GM23338 (cell line): ENCODE measurements around the gene PXMP4. TPM values are rescaled to one million over a fixed set of nuclear protein-coding genes. Genes with fewer than 3 reads are reported as not detected.

Source experiments
- ATAC-seq: fragments of 200-7000 bp; cut with Tn5 transposase; 3 replicates; pipeline ENCODE4 v1.9.1; 2020
- DNase-seq: peaks from one replicate; pipeline ENCODE4 v3.0.0-alpha.2; 2015; ENCODE audit warnings: low spot score
- H2AFZ ChIP-seq: fragments of 200-600 bp; sonication (generic); 2 replicates; pipeline ENCODE4 v1.8.0; 2016; ENCODE audit warnings: antibody characterized with exemption, mild to moderate bottlenecking, moderate library complexity
- H3F3A ChIP-seq: fragments of 200-600 bp; sonication (generic); replicated peaks from 2 replicates; pipeline ENCODE4 v1.8.0; 2017; ENCODE audit warnings: antibody characterized with exemption, mixed run types, low read depth
- H3K27ac ChIP-seq: fragments of 200-600 bp; sonication (generic); 2 replicates; pipeline ENCODE4 v1.6.1; 2016; ENCODE audit warnings: low read depth
- H3K27me3 ChIP-seq: fragments of 200-600 bp; sonication (generic); 2 replicates; pipeline ENCODE4 v1.8.0; 2016; ENCODE audit warnings: mild to moderate bottlenecking, mixed run types, moderate library complexity; ENCODE audit not compliant: insufficient read depth
- H3K36me3 ChIP-seq: fragments of 200-600 bp; sonication (generic); 2 replicates; pipeline ENCODE4 v1.8.0; 2016; ENCODE audit warnings: mild to moderate bottlenecking; ENCODE audit not compliant: insufficient read depth
- H3K4me1 ChIP-seq: fragments of 200-600 bp; sonication (generic); 2 replicates; pipeline ENCODE4 v1.8.0; 2016; ENCODE audit warnings: mild to moderate bottlenecking, moderate library complexity; ENCODE audit not compliant: insufficient read depth
- H3K4me2 ChIP-seq: fragments of 200-600 bp; sonication (generic); 2 replicates; pipeline ENCODE4 v1.7.1; 2017; ENCODE audit warnings: mixed run types
- H3K4me3 ChIP-seq: fragments of 200-600 bp; sonication (generic); 2 replicates; pipeline ENCODE4 v1.6.1; 2016; ENCODE audit warnings: mixed run types
- H3K79me2 ChIP-seq: fragments of 200-600 bp; sonication (generic); replicated peaks from 2 replicates; pipeline ENCODE4 v1.8.0; 2017; ENCODE audit warnings: mild to moderate bottlenecking; ENCODE audit not compliant: insufficient read depth
- H3K9me2 ChIP-seq: fragments of 200-600 bp; sonication (generic); 2 replicates; pipeline ENCODE4 v1.8.0; 2017; ENCODE audit not compliant: insufficient read depth
- H4K20me1 ChIP-seq: fragments of 200-600 bp; sonication (generic); replicated peaks from 2 replicates; pipeline ENCODE4 v1.8.0; 2017; ENCODE audit warnings: mild to moderate bottlenecking; ENCODE audit not compliant: insufficient read depth
- H3K27ac Mint-ChIP-seq: 2 replicates; pipeline ENCODE4 v1.8.0; 2020; ENCODE audit warnings: inconsistent platforms, mild to moderate bottlenecking, moderate library complexity, mixed read lengths
- H3K27me3 Mint-ChIP-seq: 3 replicates; pipeline ENCODE4 v1.8.0; 2022; ENCODE audit warnings: low read depth, mild to moderate bottlenecking, moderate library complexity, mixed read lengths, inconsistent platforms; ENCODE audit not compliant: insufficient read depth, poor library complexity
- H3K36me3 Mint-ChIP-seq: 3 replicates; pipeline ENCODE4 v1.8.0; 2021; ENCODE audit warnings: low read depth, mild to moderate bottlenecking, inconsistent platforms, moderate library complexity, mixed read lengths
- H3K4me1 Mint-ChIP-seq: 3 replicates; pipeline ENCODE4 v1.8.0; 2020; ENCODE audit warnings: mild to moderate bottlenecking, inconsistent platforms, mixed read lengths
- H3K4me3 Mint-ChIP-seq: 3 replicates; pipeline ENCODE4 v1.8.0; 2021; ENCODE audit warnings: moderate library complexity, mild to moderate bottlenecking, inconsistent platforms, mixed read lengths
- H3K9me3 Mint-ChIP-seq: 3 replicates; pipeline ENCODE4 v1.8.0; 2020; ENCODE audit warnings: moderate library complexity, mild to moderate bottlenecking, inconsistent platforms, mixed read lengths
- CREB1 ChIP-seq: fragments of 250-450 bp; sonication (Bioruptor Pico); IDR thresholded peaks from 2 replicates; pipeline ENCODE4 v1.5.0; 2020; ENCODE audit warnings: low read depth, mild to moderate bottlenecking, moderate library complexity
- EZH2 ChIP-seq: fragments of 200-600 bp; sonication (generic); IDR thresholded peaks from one replicate; pipeline ENCODE4 v1.8.0; 2017; ENCODE audit warnings: antibody characterized with exemption, mild to moderate bottlenecking, low read depth; ENCODE audit not compliant: unreplicated experiment
- EZH2phosphoT487 ChIP-seq: fragments of 200-600 bp; sonication (generic); IDR thresholded peaks from one replicate; pipeline ENCODE4 v1.8.1; 2018; ENCODE audit warnings: antibody characterized with exemption; ENCODE audit not compliant: unreplicated experiment
- JUNB ChIP-seq: IDR thresholded peaks from one replicate; pipeline ENCODE4 v1.6.1; 2016; ENCODE audit warnings: antibody characterized with exemption; ENCODE audit not compliant: unreplicated experiment
- NANOG ChIP-seq: IDR thresholded peaks from 2 replicates; pipeline ENCODE4 v1.6.1; 2016; ENCODE audit warnings: antibody characterized with exemption, borderline replicate concordance
- POLR2AphosphoS5 ChIP-seq: IDR thresholded peaks from 2 replicates; pipeline ENCODE4 v1.6.1; 2016; ENCODE audit warnings: antibody characterized with exemption, low read depth
- STAT1 ChIP-seq: IDR thresholded peaks from one replicate; pipeline ENCODE4 v1.6.1; 2016; ENCODE audit warnings: antibody characterized with exemption; ENCODE audit not compliant: unreplicated experiment
- ZNF114 ChIP-seq: fragments of 250-450 bp; sonication (Bioruptor Pico); IDR thresholded peaks from 2 replicates; pipeline ENCODE4 v1.5.0; 2020; ENCODE audit warnings: mild to moderate bottlenecking, moderate library complexity
- polyA plus RNA-seq: library from polyadenylated mRNA; unstranded; fragments of >200 nt; fragmentation: Nextera tagmentation; extraction: Ambion mirVana; gene quantifications from 2 replicates; pipeline ENCODE4 v1.2.1, GENCODE V29; 2016
- total RNA-seq: library from RNA; depleted of rRNA; stranded (reverse); fragments of >200 nt; shearing (Covaris generic); gene quantifications from 2 replicates; pipeline ENCODE4 v1.2.3, GENCODE V29; 2014
- TF ChIP-seq, protein P1 (sequence below), 2 experiments: fragments of 200-600 bp in 1 of 2; sonication (generic) in 1 of 2; conservative IDR thresholded peaks; 2 replicates each; pipeline versions ENCODE4 v1.5.1 to v1.6.1; 2016 to 2017; ENCODE audit warnings: antibody characterized with exemption in 2 of 2, low read depth in 2 of 2, mild to moderate bottlenecking in 2 of 2, moderate library complexity in 1 of 2
- TF ChIP-seq, protein P2 (sequence below): IDR thresholded peaks from one replicate; pipeline ENCODE4 v1.6.1; 2018; ENCODE audit warnings: antibody characterized with exemption; ENCODE audit not compliant: unreplicated experiment
- TF ChIP-seq, protein P3 (sequence below): IDR thresholded peaks from 2 replicates; pipeline ENCODE4 v1.6.1; 2016; ENCODE audit warnings: antibody characterized with exemption
- TF ChIP-seq, protein P4 (sequence below): fragments of 250-450 bp; sonication (Bioruptor Pico); IDR thresholded peaks from 2 replicates; pipeline ENCODE4 v1.5.0; 2020; ENCODE audit warnings: mild to moderate bottlenecking, moderate library complexity

Gene PXMP4
- total and polyA plus RNA-seq, 2 experiments from 2014 or later, result 1.2 to 3.5 TPM

DNA sequence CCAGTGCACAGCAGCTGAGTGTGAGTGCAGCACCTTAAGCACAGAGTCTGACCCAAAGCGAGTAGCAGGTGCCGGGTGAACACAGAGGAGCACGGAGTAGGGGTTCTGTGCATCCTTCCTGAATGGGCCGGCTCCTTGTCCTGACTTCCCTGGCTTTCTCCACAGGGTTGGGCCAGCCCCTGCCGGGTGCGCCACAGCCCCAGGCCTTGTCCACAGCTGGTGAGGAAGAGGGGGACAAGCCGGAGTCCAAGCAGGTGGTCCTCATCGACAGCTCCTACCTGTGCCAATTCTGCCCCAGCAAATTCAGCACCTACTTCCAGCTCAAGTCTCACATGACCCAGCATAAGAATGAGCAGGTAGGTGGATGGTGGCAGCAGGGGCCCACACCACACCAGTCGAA, 46.6 kb upstream of the PXMP4 start (continued):
- TF ChIP-seq, protein P1, sequence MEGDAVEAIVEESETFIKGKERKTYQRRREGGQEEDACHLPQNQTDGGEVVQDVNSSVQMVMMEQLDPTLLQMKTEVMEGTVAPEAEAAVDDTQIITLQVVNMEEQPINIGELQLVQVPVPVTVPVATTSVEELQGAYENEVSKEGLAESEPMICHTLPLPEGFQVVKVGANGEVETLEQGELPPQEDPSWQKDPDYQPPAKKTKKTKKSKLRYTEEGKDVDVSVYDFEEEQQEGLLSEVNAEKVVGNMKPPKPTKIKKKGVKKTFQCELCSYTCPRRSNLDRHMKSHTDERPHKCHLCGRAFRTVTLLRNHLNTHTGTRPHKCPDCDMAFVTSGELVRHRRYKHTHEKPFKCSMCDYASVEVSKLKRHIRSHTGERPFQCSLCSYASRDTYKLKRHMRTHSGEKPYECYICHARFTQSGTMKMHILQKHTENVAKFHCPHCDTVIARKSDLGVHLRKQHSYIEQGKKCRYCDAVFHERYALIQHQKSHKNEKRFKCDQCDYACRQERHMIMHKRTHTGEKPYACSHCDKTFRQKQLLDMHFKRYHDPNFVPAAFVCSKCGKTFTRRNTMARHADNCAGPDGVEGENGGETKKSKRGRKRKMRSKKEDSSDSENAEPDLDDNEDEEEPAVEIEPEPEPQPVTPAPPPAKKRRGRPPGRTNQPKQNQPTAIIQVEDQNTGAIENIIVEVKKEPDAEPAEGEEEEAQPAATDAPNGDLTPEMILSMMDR (conservative IDR thresholded peaks at IDR 0.05; ENCODE audit: low read depth in 2 of 2), result no peak
- TF ChIP-seq CREB1 (CRISPR knock-in tag), result no peak
- TF ChIP-seq EZH2, result no peak
- TF ChIP-seq ZNF114 (CRISPR knock-in tag), result no peak
- no peak for TF ChIP-seq JUNB

DNA sequence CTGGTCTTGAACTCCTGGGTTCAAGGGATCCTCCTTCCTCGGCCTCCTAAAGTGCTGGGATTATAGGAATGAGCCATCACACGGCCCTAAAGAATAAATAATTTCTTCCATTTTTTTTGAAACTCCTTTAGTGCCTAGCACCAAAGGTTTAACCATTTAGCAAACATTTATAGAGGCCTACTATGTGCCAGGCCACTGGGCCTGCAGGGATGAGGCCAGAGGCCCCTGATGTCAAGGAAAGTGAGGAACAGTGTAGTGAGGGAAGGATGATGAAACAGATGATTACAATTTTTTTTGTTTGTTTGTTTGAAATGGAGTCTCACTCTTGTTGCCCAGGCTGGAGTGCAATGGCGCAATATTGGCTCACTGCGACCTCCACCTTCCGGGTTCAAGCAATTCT, 45.5 kb upstream of the PXMP4 start:
- Histone ChIP-seq H3F3A (no peaks in the 10 kb centered on the region), H3K4me1 (no peaks in the 10 kb centered on the region), H2AFZ (no peak overlapping the region), H3K9me2 (no peaks in the 10 kb centered on the region), H3K27ac (no peak overlapping the region), H3K79me2 (no peaks in the 10 kb centered on the region), H3K4me2 (no peak overlapping the region), H3K36me3 (no peaks in the 10 kb centered on the region; the same call in 1 of the 2 replicates), H3K4me3 (no peak overlapping the region), H3K27me3 (no peaks in the 10 kb centered on the region), H4K20me1 (no peaks in the 10 kb centered on the region)
- Mint-ChIP-seq H3K4me1 (peaks cover 6% of the 10 kb centered on the region), H3K36me3 (0 out of 3 replicates have a peak, but pooled peaks cover 3% of the 10 kb centered on the region), H3K27ac (no peak overlapping the region), H3K27me3 (peaks cover 5% of the 10 kb centered on the region), H3K4me3 (no peak overlapping the region), H3K9me3 (no peaks in the 10 kb centered on the region)
- ATAC-seq (no peak), DNase-seq (no peak)
- TF ChIP-seq POLR2AphosphoS5 (no peak), EZH2 (no peak), CREB1 (CRISPR knock-in tag) (no peak), EZH2phosphoT487 (no peak), STAT1 (no peak), NANOG (no peak)
- TF ChIP-seq, protein P2, sequence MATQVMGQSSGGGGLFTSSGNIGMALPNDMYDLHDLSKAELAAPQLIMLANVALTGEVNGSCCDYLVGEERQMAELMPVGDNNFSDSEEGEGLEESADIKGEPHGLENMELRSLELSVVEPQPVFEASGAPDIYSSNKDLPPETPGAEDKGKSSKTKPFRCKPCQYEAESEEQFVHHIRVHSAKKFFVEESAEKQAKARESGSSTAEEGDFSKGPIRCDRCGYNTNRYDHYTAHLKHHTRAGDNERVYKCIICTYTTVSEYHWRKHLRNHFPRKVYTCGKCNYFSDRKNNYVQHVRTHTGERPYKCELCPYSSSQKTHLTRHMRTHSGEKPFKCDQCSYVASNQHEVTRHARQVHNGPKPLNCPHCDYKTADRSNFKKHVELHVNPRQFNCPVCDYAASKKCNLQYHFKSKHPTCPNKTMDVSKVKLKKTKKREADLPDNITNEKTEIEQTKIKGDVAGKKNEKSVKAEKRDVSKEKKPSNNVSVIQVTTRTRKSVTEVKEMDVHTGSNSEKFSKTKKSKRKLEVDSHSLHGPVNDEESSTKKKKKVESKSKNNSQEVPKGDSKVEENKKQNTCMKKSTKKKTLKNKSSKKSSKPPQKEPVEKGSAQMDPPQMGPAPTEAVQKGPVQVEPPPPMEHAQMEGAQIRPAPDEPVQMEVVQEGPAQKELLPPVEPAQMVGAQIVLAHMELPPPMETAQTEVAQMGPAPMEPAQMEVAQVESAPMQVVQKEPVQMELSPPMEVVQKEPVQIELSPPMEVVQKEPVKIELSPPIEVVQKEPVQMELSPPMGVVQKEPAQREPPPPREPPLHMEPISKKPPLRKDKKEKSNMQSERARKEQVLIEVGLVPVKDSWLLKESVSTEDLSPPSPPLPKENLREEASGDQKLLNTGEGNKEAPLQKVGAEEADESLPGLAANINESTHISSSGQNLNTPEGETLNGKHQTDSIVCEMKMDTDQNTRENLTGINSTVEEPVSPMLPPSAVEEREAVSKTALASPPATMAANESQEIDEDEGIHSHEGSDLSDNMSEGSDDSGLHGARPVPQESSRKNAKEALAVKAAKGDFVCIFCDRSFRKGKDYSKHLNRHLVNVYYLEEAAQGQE, result no peak
- TF ChIP-seq, protein P3, sequence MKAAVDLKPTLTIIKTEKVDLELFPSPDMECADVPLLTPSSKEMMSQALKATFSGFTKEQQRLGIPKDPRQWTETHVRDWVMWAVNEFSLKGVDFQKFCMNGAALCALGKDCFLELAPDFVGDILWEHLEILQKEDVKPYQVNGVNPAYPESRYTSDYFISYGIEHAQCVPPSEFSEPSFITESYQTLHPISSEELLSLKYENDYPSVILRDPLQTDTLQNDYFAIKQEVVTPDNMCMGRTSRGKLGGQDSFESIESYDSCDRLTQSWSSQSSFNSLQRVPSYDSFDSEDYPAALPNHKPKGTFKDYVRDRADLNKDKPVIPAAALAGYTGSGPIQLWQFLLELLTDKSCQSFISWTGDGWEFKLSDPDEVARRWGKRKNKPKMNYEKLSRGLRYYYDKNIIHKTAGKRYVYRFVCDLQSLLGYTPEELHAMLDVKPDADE, result no peak
- TF ChIP-seq, protein P4, sequence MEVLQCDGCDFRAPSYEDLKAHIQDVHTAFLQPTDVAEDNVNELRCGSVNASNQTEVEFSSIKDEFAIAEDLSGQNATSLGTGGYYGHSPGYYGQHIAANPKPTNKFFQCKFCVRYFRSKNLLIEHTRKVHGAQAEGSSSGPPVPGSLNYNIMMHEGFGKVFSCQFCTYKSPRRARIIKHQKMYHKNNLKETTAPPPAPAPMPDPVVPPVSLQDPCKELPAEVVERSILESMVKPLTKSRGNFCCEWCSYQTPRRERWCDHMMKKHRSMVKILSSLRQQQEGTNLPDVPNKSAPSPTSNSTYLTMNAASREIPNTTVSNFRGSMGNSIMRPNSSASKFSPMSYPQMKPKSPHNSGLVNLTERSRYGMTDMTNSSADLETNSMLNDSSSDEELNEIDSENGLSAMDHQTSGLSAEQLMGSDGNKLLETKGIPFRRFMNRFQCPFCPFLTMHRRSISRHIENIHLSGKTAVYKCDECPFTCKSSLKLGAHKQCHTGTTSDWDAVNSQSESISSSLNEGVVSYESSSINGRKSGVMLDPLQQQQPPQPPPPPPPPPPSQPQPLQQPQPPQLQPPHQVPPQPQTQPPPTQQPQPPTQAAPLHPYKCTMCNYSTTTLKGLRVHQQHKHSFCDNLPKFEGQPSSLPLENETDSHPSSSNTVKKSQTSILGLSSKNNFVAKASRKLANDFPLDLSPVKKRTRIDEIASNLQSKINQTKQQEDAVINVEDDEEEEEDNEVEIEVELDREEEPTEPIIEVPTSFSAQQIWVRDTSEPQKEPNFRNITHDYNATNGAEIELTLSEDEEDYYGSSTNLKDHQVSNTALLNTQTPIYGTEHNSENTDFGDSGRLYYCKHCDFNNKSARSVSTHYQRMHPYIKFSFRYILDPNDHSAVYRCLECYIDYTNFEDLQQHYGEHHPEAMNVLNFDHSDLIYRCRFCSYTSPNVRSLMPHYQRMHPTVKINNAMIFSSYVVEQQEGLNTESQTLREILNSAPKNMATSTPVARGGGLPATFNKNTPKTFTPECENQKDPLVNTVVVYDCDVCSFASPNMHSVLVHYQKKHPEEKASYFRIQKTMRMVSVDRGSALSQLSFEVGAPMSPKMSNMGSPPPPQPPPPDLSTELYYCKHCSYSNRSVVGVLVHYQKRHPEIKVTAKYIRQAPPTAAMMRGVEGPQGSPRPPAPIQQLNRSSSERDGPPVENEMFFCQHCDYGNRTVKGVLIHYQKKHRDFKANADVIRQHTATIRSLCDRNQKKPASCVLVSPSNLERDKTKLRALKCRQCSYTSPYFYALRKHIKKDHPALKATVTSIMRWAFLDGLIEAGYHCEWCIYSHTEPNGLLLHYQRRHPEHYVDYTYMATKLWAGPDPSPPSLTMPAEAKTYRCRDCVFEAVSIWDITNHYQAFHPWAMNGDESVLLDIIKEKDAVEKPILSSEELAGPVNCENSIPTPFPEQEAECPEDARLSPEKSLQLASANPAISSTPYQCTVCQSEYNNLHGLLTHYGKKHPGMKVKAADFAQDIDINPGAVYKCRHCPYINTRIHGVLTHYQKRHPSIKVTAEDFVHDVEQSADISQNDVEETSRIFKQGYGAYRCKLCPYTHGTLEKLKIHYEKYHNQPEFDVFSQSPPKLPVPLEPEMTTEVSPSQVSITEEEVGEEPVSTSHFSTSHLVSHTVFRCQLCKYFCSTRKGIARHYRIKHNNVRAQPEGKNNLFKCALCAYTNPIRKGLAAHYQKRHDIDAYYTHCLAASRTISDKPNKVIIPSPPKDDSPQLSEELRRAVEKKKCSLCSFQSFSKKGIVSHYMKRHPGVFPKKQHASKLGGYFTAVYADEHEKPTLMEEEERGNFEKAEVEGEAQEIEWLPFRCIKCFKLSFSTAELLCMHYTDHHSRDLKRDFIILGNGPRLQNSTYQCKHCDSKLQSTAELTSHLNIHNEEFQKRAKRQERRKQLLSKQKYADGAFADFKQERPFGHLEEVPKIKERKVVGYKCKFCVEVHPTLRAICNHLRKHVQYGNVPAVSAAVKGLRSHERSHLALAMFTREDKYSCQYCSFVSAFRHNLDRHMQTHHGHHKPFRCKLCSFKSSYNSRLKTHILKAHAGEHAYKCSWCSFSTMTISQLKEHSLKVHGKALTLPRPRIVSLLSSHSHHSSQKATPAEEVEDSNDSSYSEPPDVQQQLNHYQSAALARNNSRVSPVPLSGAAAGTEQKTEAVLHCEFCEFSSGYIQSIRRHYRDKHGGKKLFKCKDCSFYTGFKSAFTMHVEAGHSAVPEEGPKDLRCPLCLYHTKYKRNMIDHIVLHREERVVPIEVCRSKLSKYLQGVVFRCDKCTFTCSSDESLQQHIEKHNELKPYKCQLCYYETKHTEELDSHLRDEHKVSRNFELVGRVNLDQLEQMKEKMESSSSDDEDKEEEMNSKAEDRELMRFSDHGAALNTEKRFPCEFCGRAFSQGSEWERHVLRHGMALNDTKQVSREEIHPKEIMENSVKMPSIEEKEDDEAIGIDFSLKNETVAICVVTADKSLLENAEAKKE (CRISPR knock-in tag), result no peak
